ENCODE data around the gene POLD2.

- TF ChIP-seq POLR2AphosphoS5 (IDR thresholded peaks at IDR 0.05) (no peak), POLR2A (IDR thresholded peaks at IDR 0.05) (no peak), CTCF (IDR thresholded peaks at IDR 0.05) (no peak)
Measured at GRCh38 chr7:44095781-44096180, 27.6 kb downstream of the POLD2 start.

All from breast epithelium (tissue), 3 donors.